ENCODE data around the gene SLC2A1.

GRCh38 chr1:42958488-42959319, at the start of gene SLC2A1:
- TF ChIP-seq POLR2A (IDR thresholded peaks at IDR 0.05; ENCODE audit: low read depth, low read length) (peak; percentile 99), POLR2AphosphoS5 (IDR thresholded peaks at IDR 0.05; ENCODE audit: low read depth, low read length) (peak; percentile 97)
